ENCODE results near the gene FKBP4.
A peak's percentile ranks its signal among the peaks of the same experiment; 100 is the strongest.

The FKBP4 gene

DNA sequence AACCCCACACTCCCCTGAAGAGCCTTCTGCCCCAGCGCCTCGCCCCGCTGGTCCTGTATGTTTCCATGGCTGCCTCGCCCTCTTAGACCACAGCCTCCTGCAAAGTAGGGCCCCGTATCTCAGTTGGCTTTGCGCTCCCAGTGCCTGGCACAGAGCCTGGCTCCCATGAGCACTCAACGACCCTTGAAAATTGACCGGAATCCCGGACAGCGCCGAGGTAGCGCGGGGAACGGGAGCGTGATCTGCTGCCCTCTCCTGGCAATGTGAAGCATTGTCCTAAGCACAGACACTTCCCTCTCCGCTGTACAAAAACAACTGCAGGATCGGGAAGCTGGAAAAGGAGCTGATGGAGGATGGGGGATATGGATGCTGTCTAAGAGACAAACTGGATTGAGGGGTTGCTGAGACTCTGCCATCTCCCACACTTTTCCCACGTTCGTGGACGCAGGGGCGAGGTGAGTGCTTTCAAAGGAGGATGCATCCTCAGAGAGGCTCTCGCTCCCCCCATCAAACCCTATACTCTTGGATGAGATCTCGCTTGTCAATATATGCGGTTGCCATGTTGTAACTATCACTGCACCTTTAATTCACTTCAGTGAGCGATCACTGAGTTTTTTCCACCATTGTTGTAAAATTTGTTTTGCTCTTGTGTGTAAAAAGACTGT lies 10.7 kb upstream of the FKBP4 start:
- DNase-seq: peak; percentile 78

DNA sequence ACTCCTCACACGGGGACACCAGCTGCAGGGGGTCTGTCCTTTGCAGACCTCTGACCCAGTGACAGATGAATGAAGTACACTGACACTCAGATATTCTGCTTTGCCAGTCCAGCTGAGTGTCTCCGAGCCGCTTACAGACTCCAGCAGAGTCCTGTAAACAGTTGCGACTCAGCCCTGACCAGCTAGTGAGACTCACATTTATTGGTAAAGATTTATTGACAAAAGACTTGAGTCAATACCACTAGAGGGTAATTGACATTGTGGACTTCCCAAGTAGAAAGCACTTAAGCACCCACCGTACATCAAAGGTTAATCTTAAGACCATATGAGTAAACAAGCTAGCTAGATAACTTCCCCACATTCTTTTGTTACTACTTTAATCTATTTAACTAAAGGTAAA lies 9.8 kb upstream of the FKBP4 start:
- peak; percentile 81 for DNase-seq

DNA sequence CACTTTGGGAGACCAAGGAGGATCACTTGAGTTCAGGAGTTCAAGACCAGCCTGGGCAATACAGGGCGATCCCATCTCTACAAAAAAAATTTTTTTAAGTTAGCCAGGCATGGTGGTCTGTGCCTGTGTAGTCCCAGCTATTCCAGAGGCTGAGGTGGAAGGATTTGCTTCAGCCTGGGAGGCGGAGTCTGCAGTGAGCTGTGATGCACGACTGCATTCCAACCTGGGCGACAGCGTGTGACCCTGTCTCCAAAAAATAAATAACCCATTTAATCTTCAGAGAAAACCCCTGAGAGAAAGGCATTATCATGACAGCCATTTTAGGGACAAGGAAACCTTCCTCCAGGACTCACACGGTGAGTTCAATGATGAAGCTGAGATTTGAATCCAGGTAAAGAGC lies 3.7 kb upstream of the FKBP4 start:
- DNase-seq: no peak

DNA sequence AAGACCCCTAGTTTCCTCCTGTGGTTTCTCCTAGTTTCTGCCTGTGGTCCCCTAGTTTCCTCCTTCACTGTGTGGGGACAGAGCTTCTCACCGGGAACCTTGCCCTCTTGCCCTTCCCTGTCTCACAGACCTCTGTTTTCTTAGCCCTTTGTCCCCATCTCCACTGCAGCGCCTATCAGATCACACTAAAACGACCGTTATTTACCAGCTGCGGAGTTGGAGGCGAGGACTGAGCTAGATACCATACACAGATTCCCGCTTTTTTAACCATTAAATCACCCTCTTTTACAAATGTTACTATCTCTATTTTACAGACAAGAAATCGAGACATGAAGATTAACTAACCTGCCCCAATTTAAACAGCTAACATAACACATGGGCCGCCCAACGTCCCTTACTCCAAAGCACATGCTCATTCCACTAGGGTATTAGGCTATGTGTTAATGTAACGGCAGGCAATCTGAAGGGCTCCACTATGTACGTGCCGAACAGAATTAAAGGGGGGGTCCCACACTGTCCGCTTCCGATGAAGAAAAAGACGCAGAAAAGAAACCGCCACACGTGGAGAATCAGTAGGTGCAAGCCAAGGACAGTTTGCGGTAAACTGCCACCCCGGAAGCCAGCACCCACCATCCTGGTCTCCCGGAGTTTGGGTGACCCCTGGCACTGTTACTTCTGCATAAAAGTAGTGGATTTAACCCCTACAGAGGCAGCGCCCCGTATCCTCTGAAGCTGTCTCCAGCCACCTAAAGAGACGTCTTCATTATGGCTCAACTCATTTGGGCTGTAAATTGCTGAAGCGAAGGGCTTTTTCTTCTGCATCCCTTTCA lies 1.9 kb upstream of the FKBP4 start:
- no peak for DNase-seq

DNA sequence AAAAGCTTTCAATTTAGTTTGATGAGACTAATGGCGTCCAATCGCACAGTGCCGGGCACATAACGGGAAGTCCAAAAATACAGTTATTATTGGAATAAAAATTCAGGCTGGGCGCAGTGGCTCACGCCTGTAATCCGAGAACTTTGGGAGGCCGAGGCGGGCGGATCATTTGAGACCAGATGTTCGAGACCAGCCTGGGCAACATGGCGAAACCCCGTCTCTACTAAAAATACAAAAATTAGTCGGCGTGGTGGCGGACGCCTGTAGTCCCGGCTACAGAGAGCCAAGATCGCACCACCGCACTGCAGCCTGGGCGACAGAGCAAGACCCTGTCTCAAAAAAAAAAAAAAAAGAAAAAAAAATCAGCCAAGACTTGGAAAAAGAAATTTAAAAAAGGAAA lies 1.2 kb upstream of the FKBP4 start:
- DNase-seq: no peak

DNA sequence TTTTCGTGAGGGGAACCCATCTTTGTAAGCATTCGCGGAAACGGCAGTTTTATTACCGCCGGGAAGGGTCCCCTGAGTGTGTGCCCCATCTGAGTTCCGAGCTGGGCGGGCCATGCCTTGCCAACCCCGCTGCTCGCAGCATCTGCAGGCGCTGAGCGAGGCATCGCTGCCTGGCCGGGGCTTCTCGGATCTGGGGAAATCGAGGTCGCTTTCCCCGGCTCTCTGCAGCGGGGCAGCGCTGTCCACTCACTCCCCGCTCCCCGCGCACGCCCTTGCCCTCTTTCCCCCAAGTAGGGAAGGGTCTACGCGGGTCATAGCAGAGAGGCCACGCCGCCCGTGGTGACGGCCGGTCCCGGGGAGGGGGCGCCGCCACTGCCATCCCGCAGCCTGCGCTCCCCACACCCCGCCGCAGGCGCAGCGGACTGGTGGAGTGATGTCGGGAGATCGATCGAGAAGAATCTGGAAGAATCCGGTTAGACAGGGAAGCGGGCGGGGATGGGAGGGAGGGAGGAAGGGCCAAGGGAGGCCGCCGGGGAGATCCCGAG lies 507 bp upstream of the FKBP4 start:
- DNase-seq: peak; percentile 68

DNA sequence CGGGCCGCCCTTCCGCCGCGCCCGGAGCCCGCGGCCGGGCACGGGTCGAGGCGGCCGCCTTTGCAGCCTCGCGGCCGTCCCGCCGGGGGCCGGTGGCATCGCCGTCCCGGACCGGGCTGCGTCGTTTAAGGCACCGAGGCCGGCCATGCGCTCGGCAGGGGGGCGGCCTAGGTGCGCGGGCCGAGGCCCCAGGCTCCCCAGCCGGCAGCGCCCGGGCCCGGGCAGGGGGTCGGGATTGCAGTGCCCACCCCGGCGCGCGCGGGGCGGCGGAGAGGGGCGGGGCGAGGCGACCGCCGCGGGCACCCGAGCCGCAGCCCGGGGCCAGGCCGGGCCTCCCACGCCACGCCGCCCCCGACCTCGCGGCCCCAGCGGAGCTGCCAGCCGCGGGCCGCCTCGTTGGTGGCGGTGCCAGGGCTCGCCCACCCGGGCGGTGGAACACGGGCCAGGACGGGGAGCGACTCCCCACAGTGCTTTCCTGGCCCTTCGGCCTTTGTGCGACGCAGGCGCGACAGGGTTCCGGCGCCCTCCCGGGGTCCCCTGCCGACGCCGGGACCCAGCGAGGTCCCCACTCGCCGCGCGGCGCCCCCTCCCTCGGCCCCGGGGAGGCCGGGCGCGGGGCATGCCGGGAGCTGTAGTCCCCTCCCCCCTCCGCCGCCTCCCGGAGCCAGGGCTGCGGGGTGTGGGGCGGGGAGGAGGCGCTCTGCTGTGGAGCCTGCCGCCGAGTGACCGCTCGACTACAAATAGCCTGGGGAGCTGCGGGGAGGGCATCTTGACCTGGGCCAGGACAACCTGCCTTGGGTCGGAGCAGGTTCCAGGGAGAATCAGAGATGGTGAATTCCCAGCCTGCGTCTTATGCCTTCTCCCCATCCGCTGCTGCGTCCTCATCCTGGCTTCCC lies 769 bp downstream of the FKBP4 start:
- peak; percentile 88 for DNase-seq

DNA sequence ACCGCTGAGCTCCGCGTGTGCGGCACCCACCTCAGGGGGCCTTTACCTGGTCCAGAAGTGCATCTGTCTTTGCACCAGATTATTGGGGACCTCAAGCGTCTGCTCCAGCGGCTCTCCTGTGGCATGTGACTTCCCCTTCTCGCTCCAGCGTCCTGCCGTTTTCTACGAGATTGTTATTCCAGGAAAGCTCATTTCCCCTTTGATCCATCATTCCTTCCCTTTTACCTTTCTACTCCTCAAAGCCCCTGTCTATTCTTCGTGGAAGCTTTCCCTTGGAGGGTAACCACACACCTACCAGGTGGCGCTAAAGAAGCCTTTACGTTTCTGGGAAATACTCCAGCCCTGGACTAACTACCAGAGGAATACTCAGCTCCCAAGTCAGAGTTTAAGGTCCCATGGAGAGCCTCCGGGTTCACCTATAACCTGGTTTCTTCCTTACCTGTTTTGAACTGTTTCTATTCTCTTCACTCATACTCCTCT lies 1.5 kb downstream of the FKBP4 start:
- DNase-seq: peak; percentile 47

DNA sequence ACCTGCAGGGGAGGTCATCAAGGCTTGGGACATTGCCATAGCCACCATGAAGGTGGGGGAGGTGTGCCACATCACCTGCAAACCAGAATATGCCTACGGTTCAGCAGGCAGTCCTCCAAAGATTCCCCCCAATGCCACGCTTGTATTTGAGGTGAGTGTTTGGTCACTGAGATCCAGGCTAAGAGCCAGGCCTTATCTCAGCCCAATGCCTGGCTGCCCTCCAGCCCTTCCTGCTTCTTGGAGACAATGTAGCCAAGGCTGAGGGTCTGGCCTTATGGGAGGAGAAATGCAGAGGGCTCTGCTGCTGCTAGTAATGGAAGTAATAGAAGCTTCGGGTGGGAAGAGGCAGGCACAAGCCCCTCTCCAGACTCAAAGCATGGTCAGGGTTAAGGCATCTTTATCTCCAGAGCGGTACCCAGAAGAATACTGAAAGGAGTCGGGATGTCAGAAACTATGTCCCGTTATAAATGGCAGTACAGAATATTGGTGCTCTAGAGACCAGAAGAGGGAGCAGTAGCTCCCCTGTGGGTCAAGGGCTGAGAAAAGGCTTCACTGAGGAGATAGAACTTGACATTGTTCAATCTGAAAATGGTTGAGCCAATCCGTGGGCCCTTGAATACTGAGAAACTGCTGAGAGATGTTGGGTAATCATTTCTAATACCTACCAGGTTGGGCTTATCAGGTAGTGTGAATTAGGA lies 3.1 kb downstream of the FKBP4 start:
- no peak for DNase-seq

DNA sequence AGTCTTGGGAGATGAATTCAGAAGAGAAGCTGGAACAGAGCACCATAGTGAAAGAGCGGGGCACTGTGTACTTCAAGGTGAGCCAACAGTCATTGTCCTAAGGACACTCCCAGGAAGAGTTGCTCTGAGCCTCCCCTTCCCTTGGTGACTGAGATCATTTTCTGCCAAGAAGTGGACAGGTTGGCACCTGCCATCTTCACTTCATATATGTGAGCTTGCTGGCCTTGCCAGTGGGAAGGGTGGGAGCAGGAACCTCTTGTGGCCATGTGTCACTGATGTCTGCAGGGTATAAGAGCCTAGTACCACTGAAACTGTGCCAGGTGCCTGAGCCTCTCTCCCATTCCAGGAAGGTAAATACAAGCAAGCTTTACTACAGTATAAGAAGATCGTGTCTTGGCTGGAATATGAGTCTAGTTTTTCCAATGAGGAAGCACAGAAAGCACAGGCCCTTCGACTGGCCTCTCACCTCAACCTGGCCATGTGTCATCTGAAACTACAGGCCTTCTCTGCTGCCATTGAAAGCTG lies 5.3 kb downstream of the FKBP4 start:
- no peak for DNase-seq

DNA sequence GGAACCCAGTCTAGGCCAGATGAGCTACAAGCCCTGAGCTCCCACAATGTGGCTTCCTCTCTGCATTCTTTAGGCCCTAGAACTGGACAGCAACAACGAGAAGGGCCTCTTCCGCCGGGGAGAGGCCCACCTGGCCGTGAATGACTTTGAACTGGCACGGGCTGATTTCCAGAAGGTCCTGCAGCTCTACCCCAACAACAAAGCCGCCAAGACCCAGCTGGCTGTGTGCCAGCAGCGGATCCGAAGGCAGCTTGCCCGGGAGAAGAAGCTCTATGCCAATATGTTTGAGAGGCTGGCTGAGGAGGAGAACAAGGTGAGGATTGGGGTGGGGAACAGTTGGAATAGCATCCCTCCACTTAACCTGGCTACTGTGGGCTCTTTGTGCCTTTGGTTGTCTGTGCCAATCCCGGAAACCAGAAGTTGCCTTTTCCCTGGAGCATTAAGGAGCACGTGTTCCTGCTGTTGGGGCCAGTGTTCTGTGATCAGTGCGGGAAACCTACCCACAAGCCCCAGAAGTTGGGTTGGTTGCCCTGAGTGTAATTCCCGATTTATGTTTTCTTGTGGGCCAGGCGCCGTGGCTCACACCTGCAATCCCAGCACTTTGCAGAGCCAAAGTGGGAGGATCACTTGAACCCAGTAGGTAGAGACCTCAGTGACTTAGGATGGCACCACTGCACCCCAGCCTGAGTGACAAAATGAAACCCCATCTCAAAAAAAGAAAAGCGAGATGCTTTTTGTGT lies 6.4 kb downstream of the FKBP4 start:
- DNase-seq: no peak

DNA sequence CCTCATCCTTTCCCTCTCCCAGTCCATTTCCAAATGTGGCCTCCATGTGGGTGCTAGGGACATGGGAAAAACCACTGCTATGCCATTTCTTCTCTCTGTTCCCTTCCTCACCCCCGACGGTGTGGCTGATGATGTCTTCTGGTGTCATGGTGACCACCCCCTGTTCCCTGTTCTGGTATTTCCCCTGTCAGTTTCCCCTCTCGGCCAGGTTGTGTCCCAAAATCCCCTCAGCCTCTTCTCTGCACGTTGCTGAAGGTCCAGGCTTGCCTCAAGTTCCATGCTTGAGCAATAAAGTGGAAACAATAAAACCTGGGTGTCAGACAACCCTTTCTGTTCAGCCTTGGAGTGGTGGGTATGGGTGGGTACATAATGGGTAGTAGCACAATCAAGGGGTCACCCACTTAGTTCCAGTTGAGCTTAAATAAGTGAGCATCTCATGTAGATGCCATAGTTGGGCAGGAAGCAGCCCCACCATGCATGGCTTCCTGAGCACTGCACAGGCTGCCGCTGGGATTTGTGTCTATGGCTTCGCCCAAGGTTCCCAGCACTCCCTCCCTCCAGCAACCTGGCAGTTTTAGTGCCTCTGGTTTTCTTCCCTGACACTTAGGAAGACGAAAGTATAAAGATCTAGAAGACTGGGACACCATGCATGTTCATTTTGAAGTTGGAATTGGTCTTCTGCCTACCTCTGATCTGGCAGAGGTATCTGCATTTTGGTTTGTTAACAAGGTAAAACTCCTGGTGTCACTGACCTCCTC lies 9.0 kb downstream of the FKBP4 start:
- no peak for DNase-seq

DNA sequence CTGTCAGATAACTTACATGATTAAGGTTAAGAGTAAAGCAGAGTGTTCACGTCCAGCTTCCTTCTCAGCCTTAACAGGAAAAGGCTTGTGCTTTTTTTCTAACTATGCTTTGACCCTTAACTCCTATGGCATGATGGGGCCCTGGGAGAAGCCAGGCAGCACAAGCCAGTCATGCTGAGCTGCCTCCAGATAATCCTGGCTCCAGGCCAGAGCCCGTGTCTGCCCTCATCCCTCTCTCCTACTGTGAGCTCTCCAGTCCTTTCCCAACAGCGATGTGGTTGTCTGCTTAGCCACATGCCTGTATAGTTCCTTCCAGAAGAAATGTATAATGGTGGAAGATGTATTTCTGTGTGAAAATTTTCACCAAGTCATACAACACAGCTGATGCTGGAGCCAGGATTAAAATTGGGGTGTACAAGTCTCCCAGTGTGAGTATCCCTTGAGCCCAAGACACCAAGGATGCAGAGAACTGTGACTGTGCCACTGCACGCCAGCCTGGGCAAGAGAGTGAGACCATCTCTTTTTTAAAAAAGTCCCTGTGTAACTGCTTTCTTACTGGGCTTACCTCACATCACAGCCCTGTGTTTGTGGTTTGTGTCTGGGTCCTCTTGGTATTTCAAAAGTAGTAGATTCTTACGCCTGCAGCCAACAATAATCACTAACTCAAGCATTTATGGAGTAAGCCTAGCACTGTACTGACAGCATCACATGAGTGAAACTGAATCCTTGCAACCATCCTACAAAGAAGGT lies 9.8 kb downstream of the FKBP4 start:
- DNase-seq: peak; percentile 52

DNA sequence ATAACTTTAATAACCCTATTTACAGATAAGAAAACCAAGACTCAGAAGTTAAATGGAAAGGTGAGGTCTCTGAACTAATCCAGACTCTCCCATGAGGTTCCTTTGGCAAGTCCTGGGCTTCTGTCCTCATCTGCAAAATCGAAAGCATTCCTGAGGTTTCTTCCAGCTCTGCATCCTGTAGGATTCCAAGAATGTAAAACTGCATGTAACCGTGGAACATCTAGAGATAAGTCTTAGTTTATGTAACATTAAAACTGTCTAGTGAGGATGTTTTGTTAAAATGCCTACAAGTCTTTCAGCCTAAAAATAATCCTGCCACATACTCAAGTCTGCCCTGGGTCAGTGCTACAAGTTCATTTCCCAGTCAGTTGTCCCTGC lies 10.4 kb downstream of the FKBP4 start:
- DNase-seq: no peak

DNA sequence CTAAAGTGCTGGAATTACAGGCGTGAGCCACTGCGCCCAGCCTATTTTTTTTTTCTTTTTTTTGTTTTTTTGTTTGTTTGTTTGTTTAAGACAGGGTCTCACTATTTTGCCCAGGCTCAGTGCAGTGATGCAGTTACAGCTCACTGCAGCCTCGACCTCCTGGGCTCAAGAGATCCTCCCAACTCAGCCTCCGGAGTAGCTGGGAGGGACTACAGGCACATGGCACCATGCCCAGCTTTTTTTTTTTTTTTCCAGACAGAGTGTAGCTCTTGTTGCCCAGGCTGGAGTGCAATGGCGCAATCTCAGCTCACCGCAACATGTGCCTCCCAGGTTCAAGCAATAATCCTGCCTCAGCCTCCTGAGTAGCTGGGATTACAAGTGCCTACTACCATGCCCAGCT lies 11.9 kb downstream of the FKBP4 start:
- no peak for DNase-seq

DNA sequence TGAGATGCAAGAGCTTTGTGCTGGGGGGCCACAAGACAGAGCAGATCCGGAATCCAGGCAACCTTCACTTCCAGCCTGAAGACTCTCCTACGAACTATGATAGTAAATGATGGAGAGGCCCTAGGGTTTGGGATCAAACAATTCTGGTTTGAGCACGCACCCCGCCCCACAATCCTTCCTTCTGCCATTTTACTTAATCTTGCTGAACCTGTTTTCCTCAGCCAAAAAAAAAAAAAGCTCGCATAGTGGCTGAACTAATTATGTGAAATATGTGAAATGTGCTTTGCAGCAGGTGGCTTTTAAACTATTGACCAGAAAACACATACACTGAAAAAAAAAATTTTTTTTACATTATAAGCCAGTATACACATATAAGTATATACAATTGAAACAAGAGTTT lies 17.0 kb downstream of the FKBP4 start:
- DNase-seq: no peak

DNA sequence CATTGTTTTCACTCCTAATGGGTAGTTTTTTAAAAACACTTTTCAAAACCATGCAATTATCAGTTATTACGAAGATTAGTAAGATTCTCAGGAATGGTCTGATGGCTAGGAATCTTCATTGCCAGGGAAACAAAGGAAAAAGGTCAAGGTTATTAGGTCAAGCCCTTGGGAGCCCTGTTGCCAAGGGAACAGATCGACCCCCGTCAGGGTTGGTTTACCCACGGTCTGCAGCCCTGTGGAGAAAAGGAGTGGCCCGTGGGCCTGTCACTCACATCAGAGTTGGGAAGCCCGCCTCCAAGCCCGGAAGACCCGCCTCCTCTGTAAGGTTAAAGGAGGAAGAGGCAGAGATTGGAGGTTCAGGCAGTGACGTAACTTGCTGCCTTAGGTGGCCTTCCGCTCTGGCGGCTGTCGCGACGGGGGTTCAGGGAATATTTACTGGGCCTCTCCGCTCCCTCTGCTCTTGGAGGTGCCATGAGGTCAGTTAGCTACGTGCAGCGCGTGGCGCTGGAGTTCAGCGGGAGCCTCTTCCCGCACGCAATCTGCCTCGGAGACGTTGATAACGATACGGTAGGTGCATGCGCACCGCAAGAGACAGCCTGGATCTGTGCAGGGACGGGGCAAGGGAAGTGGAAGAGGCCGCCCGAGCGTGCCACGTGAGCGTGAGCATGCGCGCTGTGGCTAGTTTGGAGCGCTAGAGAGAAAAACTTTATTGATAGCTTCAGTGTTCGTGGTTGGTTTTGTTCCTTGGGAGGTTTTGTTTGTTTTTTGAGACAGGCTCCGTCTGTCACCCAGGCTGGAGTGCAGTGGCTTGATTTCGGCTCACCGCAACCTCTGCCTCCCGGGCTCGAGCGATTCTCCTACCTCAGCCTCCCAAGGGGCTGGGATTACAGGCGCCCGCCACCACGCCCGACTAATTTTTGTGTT lies 17.8 kb downstream of the FKBP4 start, which contains the start of gene ITFG2:
Gene ITFG2, plus strand, starts transcription at position 379 of the 924 bp plus-strand sequence. Its CDS starts 93 bp downstream, at position 472.
- DNase-seq: peak; percentile 100
